H1 (cell line): ENCODE data around the gene JDP2. TPM values are rescaled to one million over a fixed set of nuclear protein-coding genes. Genes with fewer than 3 reads are reported as not detected.

ENCODE experiments used
- CTCF ChIA-PET: fragments of 300-600 bp; sonication (Branson Sonifier 250); formaldehyde crosslinking; loops from one replicate; lab custom pipeline; 2021; ENCODE audit not compliant: partially characterized antibody; lab: Charles Lee
- POLR2A ChIA-PET: fragments of 300-600 bp; sonication (Branson Sonifier 250); formaldehyde crosslinking; loops from one replicate; lab custom pipeline; 2021; ENCODE audit warnings: inconsistent platforms; ENCODE audit not compliant: partially characterized antibody; lab: Charles Lee
- DNase-seq, 2 experiments: peaks; one replicate each; pipeline versions ENCODE4 v3.0.0 to v3.0.0-alpha.2; 2010 to 2022; ENCODE audit warnings: low spot score in 2 of 2, low read depth in 1 of 2, mixed read lengths in 1 of 2
- FAIRE-seq: peaks from 2 replicates; lab custom pipeline; 2011; peaks lifted over from hg19 to GRCh38; lab: Jason Lieb, UNC
- H2AFZ ChIP-seq: 2 replicates; pipeline ENCODE4 v1.8.1; 2012; ENCODE audit warnings: low read length, inconsistent platforms
- H2AK5ac ChIP-seq: 2 replicates; pipeline ENCODE4 v1.6.1; 2013; ENCODE audit warnings: low read depth, low read length
- H2BK120ac ChIP-seq: replicated peaks from 2 replicates; pipeline ENCODE3; 2013; ENCODE audit warnings: low read depth, low read length, inconsistent platforms
- H2BK12ac ChIP-seq: 2 replicates; pipeline ENCODE4 v1.6.1; 2013; ENCODE audit warnings: low read depth, low read length
- H2BK15ac ChIP-seq: 2 replicates; pipeline ENCODE4 v1.6.1; 2013; ENCODE audit warnings: low read length
- H2BK20ac ChIP-seq: 2 replicates; pipeline ENCODE4 v1.6.1; 2013; ENCODE audit warnings: low read length
- H2BK5ac ChIP-seq: 2 replicates; pipeline ENCODE4 v1.6.1; 2013; ENCODE audit warnings: low read depth, low read length
- H3K14ac ChIP-seq: 2 replicates; pipeline ENCODE4 v1.6.1; 2013; ENCODE audit warnings: inconsistent platforms; ENCODE audit not compliant: insufficient read length
- H3K18ac ChIP-seq: 2 replicates; pipeline ENCODE4 v1.6.1; 2013; ENCODE audit warnings: low read length; ENCODE audit errors: extremely low read depth
- H3K23ac ChIP-seq: 2 replicates; pipeline ENCODE4 v1.6.1; 2013; ENCODE audit warnings: inconsistent platforms; ENCODE audit not compliant: insufficient read length
- H3K23me2 ChIP-seq: 2 replicates; pipeline ENCODE4 v1.6.1; 2013; ENCODE audit warnings: low read depth, low read length
- H3K27ac ChIP-seq: 2 replicates; pipeline ENCODE4 v1.6.1; 2011; ENCODE audit warnings: low read depth, low read length, inconsistent platforms
- H3K27me3 ChIP-seq, 4 experiments: replicated peaks in 1 of 4; 1 replicate in 1 of 4; 2 replicates in 3 of 4; pipeline versions ENCODE4 v1.6.1 to v1.8.1; 2011 to 2013; ENCODE audit warnings: low read length in 3 of 4, mild to moderate bottlenecking in 3 of 4, inconsistent platforms in 2 of 4, mixed read lengths in 2 of 4, moderate library complexity in 1 of 4; ENCODE audit not compliant: control insufficient read depth in 3 of 4, insufficient read depth in 3 of 4; ENCODE audit errors: extremely low read depth in 1 of 4
- H3K36me3 ChIP-seq, 4 experiments: 2 replicates each; pipeline versions ENCODE4 v1.6.1 to v1.8.1; 2011 to 2013; ENCODE audit warnings: mild to moderate bottlenecking in 4 of 4, low read length in 3 of 4, moderate library complexity in 2 of 4, control low read depth in 1 of 4, inconsistent platforms in 1 of 4; ENCODE audit not compliant: insufficient read depth in 4 of 4, control insufficient read depth in 2 of 4
- H3K4ac ChIP-seq: replicated peaks from 2 replicates; pipeline ENCODE3; 2013; ENCODE audit warnings: low read length, low read depth, mixed read lengths, inconsistent platforms; ENCODE audit not compliant: insufficient read length
- H3K4me1 ChIP-seq, 4 experiments: replicated peaks in 1 of 4; 1 replicate in 1 of 4; 2 replicates in 3 of 4; pipeline versions ENCODE4 v1.6.1 to v1.8.1; 2011 to 2013; ENCODE audit warnings: low read length in 3 of 4, inconsistent platforms in 2 of 4, mixed read lengths in 1 of 4; ENCODE audit not compliant: insufficient read depth in 4 of 4, control insufficient read depth in 3 of 4
- H3K4me2 ChIP-seq, 2 experiments: 2 replicates each; pipeline versions ENCODE4 v1.6.1 to v1.8.1; 2011 to 2013; ENCODE audit warnings: low read depth in 2 of 2, low read length in 2 of 2, control low read depth in 1 of 2, inconsistent platforms in 1 of 2, mild to moderate bottlenecking in 1 of 2; ENCODE audit not compliant: insufficient read depth in 1 of 2
- H3K4me3 ChIP-seq, 4 experiments: fragments of 200-600, 300-600 bp in 1 of 4; sonication (generic), shearing (Covaris generic), sonication (Bioruptor Twin) in 1 of 4; 2 replicates each; pipeline versions ENCODE4 v1.5.1 to v1.8.1; 2011 to 2016; ENCODE audit warnings: low read length in 4 of 4, low read depth in 3 of 4, control low read depth in 2 of 4, inconsistent platforms in 2 of 4, mild to moderate bottlenecking in 2 of 4, mixed read lengths in 1 of 4, moderate library complexity in 1 of 4; ENCODE audit not compliant: insufficient read depth in 2 of 4; ENCODE audit errors: extremely low read depth in 1 of 4
- H3K56ac ChIP-seq: replicated peaks from 2 replicates; pipeline ENCODE3; 2013; ENCODE audit warnings: low read depth, mild to moderate bottlenecking, mixed read lengths, low read length, inconsistent platforms; ENCODE audit not compliant: insufficient read length
- H3K79me1 ChIP-seq: 2 replicates; pipeline ENCODE4 v1.6.1; 2013; ENCODE audit warnings: low read depth, low read length, control low read depth
- H3K79me2 ChIP-seq, 2 experiments: 2 replicates each; pipeline versions ENCODE4 v1.6.1 to v1.8.1; 2012 to 2013; ENCODE audit warnings: low read length in 2 of 2, mild to moderate bottlenecking in 2 of 2, inconsistent platforms in 1 of 2; ENCODE audit not compliant: insufficient read depth in 2 of 2, control insufficient read depth in 1 of 2
- H3K9ac ChIP-seq, 4 experiments: replicated peaks in 1 of 4; 1 replicate in 1 of 4; 2 replicates in 3 of 4; pipeline versions ENCODE4 v1.6.1 to v1.8.1; 2011 to 2013; ENCODE audit warnings: low read depth in 3 of 4, low read length in 3 of 4, control low read depth in 2 of 4, mild to moderate bottlenecking in 2 of 4, moderate library complexity in 2 of 4, inconsistent platforms in 1 of 4; ENCODE audit errors: extremely low read depth in 1 of 4
- H3K9me3 ChIP-seq, 2 experiments: 2 replicates each; pipeline versions ENCODE4 v1.6.1 to v1.8.1; 2012 to 2013; ENCODE audit warnings: mild to moderate bottlenecking in 2 of 2, moderate library complexity in 2 of 2, control low read depth in 1 of 2, inconsistent platforms in 1 of 2, low read depth in 1 of 2, low read length in 1 of 2, mixed read lengths in 1 of 2; ENCODE audit not compliant: insufficient read depth in 2 of 2
- H4K20me1 ChIP-seq, 2 experiments: replicated peaks in 1 of 2; 2 replicates each; pipeline versions ENCODE3 to v1.8.1; 2011 to 2013; ENCODE audit warnings: inconsistent platforms in 2 of 2, low read length in 2 of 2, mild to moderate bottlenecking in 1 of 2; ENCODE audit not compliant: insufficient read depth in 2 of 2, control insufficient read depth in 1 of 2
- H4K5ac ChIP-seq: 2 replicates; pipeline ENCODE4 v1.6.1; 2013; ENCODE audit warnings: low read length, low read depth, mixed read lengths, inconsistent platforms; ENCODE audit not compliant: insufficient read length
- H4K8ac ChIP-seq: 2 replicates; pipeline ENCODE4 v1.8.0; 2013; ENCODE audit warnings: mild to moderate bottlenecking, moderate library complexity, low read length, inconsistent platforms; ENCODE audit not compliant: insufficient read depth; ENCODE audit errors: extremely low read depth
- H4K91ac ChIP-seq: replicated peaks from 2 replicates; pipeline ENCODE3; 2013; ENCODE audit warnings: low read length, mixed read lengths, inconsistent platforms; ENCODE audit not compliant: insufficient read length
- CBX5 ChIP-seq: fragments of 300-800, 300-1000 bp; sonication (generic); IDR thresholded peaks from 2 replicates; pipeline ENCODE4 v1.7.1; 2016; ENCODE audit warnings: antibody characterized with exemption, low read length, low read depth
- CTCF ChIP-seq, 3 experiments: IDR thresholded peaks; 1 replicate in 2 of 3; 2 replicates in 1 of 3; pipeline versions ENCODE4 v1.5.1 to v1.6.1; 2011; ENCODE audit warnings: low read length in 3 of 3, mild to moderate bottlenecking in 3 of 3, inconsistent platforms in 2 of 3, low read depth in 1 of 3, moderate library complexity in 1 of 3; ENCODE audit not compliant: insufficient read depth in 1 of 3; ENCODE audit errors: control extremely low read depth in 1 of 3
- GABPA ChIP-seq: IDR thresholded peaks from 2 replicates; pipeline ENCODE4 v1.6.1; 2011; ENCODE audit warnings: mild to moderate bottlenecking, low read length, moderate library complexity, borderline replicate concordance; ENCODE audit not compliant: insufficient read depth
- SIN3A ChIP-seq, 2 experiments: IDR thresholded peaks in 1 of 2; conservative IDR thresholded peaks in 1 of 2; 2 replicates each; pipeline ENCODE4 v1.6.1; 2011 to 2012; ENCODE audit warnings: low read length in 2 of 2, improper control_type of control experiment in 1 of 2, low read depth in 1 of 2, mild to moderate bottlenecking in 1 of 2
- SIX5 ChIP-seq: IDR thresholded peaks from 2 replicates; pipeline ENCODE4 v1.6.1; 2011; ENCODE audit warnings: mild to moderate bottlenecking, low read depth, low read length
- TCF12 ChIP-seq: IDR thresholded peaks from 2 replicates; pipeline ENCODE4 v1.6.1; 2011; ENCODE audit warnings: low read depth, mild to moderate bottlenecking, low read length
- whole genome bisulfite sequencing, 2 experiments: shearing (Covaris generic) in 1 of 2; methylation state at CpG; one replicate each; pipeline versions ENCODE4 v1.1.6 to v1.1.7; 2013 to 2015; ENCODE audit warnings: low lambda C conversion rate in 2 of 2, mixed read lengths in 2 of 2, inconsistent platforms in 1 of 2, low coverage in 1 of 2, missing lambda C conversion rate in 1 of 2; ENCODE audit not compliant: insufficient replicate concordance in 2 of 2, insufficient coverage in 1 of 2, insufficient read length in 1 of 2; ENCODE audit errors: extremely low coverage in 1 of 2, missing lambda C conversion rate in 1 of 2; 5-methylcytosine and 5-hydroxymethylcytosine counted together
- polyA plus RNA-seq, 7 experiments: library from polyadenylated mRNA; depleted of rRNA in 3 of 7; stranded (reverse) in 5 of 7; unstranded in 2 of 7; fragments of >200 nt in 5 of 7; fragments of 200-250 nt in 2 of 7; gene quantifications; 1 replicate in 5 of 7; 2 replicates in 1 of 7; 4 replicates in 1 of 7; pipeline versions ENCODE4 v1.2.1 to v1.2.3, GENCODE V29; 2011 to 2013; ENCODE audit warnings: missing spikeins in 2 of 7, mixed read lengths in 2 of 7
- total RNA-seq: library from RNA; stranded (reverse); fragmentation: NEBNext Ultra II Directional; extraction: Animal tissue kit (Norgen Biotek cat#: 25700); gene quantifications from 2 replicates; pipeline ENCODE4 v1.2.1, GENCODE V29; 2021

Gene JDP2
- total and polyA plus RNA-seq, 2 of the 8 experiments (the other 6 are each of a cell fraction or from before 2014, with no cell fraction given), result 8.9 to 27.2 TPM

DNA sequence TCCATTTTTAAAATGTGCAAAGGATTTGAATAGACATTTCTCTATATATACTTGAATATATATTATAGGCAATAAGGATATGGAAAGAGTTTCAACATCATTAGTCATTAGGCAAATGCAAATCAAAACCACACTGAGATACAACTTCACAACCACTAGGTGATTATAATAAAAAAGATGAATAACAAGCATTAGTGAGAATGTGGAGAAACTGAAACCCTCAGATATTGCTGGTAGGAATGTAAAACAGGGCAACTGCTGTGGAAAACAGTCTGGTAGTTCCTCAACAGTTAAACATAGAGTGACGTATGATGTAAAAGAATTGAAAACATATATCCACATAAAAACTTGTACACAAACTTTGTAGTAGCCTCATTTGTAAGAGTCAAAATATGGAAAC, 82.7 kb downstream of the JDP2 start:
- WGBS, 2 experiments, result 94% methylated on average over 1 of the region's 1 CpG; no CpG with 5 or more reads in 1 of the 2 experiments
- Histone ChIP-seq H3K27ac (no peak overlapping the region), H3K36me3 (no peaks in the 10 kb centered on the region), H2AFZ (no peak overlapping the region), H2BK12ac (no peak overlapping the region), H3K4me2 (no peak overlapping the region), H3K23ac (no peak overlapping the region), H4K5ac (no peak overlapping the region), H3K56ac (no peak overlapping the region), H3K23me2 (no peaks in the 10 kb centered on the region), H2BK20ac (no peak overlapping the region), H3K4me3 (no peak overlapping the region), H4K20me1 (no peaks in the 10 kb centered on the region), H3K27me3 (no peaks in the 10 kb centered on the region), H3K18ac (no peak overlapping the region), H3K14ac (no peak overlapping the region), H4K91ac (no peak overlapping the region), H2AK5ac (no peak overlapping the region), H2BK5ac (no peak overlapping the region), H3K79me2 (no peaks in the 10 kb centered on the region), H3K9me3 (no peaks in the 10 kb centered on the region), H3K4me1 (peaks cover 0 to 4% (median 1%) of the 10 kb centered on the region in 4 experiments; a peak in 1 of 7 replicates), H3K79me1 (no peaks in the 10 kb centered on the region), H2BK15ac (no peak overlapping the region), H2BK120ac (no peak overlapping the region), H4K8ac (no peak overlapping the region), H3K9ac (no peak overlapping the region), H3K4ac (no peak overlapping the region)
- FAIRE-seq (no peak), DNase-seq (no peak)
- POLR2A ChIA-PET, result no interaction called here
- CTCF ChIA-PET, result no interaction called here
- TF ChIP-seq TCF12 (no peak), CTCF (IDR thresholded peaks at IDR 0.05; ENCODE audit: control extremely low read depth in 1 of 3, insufficient read depth in 1 of 3, low read depth in 1 of 3, low read length in 3 of 3) (no peak), SIN3A (conservative IDR thresholded peaks at IDR 0.05 in 1 of 2, IDR thresholded peaks at IDR 0.05 in 1 of 2; ENCODE audit: low read depth in 1 of 2, low read length in 2 of 2) (no peak), GABPA (no peak), CBX5 (no peak), SIX5 (no peak)
